GM12872 (cell line): Measurements from ENCODE around the gene GPC5.

Experiments
- CTCF ChIP-seq: IDR thresholded peaks from 3 replicates; pipeline ENCODE4 v1.5.1; 2011; ENCODE audit warnings: low read depth, mild to moderate bottlenecking, low read length, moderate library complexity; ENCODE audit not compliant: insufficient read depth

The GPC5 gene

GRCh38 chr13:91690944-91691343 is 292.5 kb downstream of the GPC5 start:
- TF ChIP-seq CTCF, result no peak

- TF ChIP-seq CTCF, result no peak
Observed at GRCh38 chr13:91693466-91693865, 295.0 kb downstream of the GPC5 start.

- no peak for TF ChIP-seq CTCF
Observed at GRCh38 chr13:91698308-91698707, 299.9 kb downstream of the GPC5 start.

DNA sequence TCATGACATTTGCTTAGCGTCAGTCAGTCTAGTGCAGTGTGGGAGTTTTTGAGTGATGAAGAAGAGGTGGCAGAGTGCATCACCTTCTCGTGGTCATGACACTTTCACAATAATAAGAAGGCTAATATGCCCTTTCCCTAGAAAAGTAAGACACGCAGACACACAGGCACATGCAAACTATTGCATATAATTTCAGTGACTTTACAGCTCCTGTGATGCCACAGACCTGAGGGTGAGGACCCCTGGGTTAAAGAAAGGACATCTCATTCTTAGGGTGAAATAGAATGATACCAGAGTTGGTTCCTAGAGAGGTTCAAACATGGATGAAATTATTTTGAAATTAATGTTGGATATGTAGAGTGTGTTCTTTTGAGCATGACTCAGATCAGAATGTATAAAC is 300.3 kb downstream of the GPC5 start:
- no peak for TF ChIP-seq CTCF

- no peak for TF ChIP-seq CTCF
Observed at GRCh38 chr13:91699863-91700262, 301.4 kb downstream of the GPC5 start.

DNA sequence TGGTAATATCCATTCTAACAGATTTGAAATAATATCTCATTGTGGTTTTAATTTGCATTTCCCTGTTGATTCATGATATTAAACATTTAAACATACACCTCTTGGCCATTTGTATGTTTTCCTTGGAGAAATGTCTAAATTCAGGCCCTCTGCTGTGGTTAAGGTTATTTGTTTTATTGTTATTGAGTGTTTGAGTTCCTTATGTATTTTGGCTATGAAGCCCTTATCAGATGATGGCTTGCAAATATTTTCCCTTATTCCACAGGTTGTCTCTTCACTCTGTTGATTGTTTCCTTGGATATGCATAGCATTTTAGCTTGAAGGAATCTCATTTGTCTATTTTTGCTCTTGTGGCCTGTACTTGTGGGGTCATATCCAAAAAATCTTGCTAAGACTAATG is 303.6 kb downstream of the GPC5 start:
- no peak for TF ChIP-seq CTCF

GRCh38 chr13:91702411-91702810 is 304.0 kb downstream of the GPC5 start:
- no peak for TF ChIP-seq CTCF

DNA sequence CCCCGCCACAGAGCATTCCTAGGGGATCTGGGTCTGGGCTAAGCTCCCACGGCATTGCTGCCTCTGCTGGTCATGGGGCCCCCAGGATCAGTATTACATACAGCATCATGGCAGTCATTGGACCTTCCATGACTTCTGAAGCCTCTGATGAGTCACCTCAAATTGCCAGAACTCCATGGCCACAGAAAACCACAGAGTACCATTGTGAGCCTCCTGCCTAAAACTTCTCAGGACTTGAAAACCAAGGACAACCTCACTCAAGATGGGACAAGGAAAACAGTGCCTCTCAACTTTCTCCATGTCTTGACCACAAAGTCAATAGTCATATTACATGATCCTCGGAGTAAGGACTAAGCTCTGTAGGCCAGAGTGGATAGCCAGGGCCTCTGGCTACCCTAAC is 306.0 kb downstream of the GPC5 start:
- TF ChIP-seq CTCF, result no peak
